K562 (cell line): Measurements from ENCODE around the gene CEL.

Source experiments
- BRF2 ChIP-seq: IDR thresholded peaks from 3 replicates; pipeline ENCODE4 v1.6.1; 2011; ENCODE audit warnings: borderline replicate concordance, mild to moderate bottlenecking; ENCODE audit not compliant: insufficient read length, insufficient read depth
- CBFB ChIP-seq: sonication (generic); formaldehyde crosslinking; IDR thresholded peaks from 2 replicates; pipeline ENCODE4 v1.4.0; 2020; ENCODE audit warnings: mild to moderate bottlenecking, missing genetic modification reagents
- ESRRA ChIP-seq: fragments of 450-650 bp; IDR thresholded peaks from 2 replicates; pipeline ENCODE4 v1.6.1; 2014; ENCODE audit warnings: low read depth, mild to moderate bottlenecking, moderate library complexity, borderline replicate concordance
- KLF6 ChIP-seq: fragments of 250-450 bp; sonication (Bioruptor Pico); IDR thresholded peaks from 2 replicates; pipeline ENCODE4 v1.4.0; 2020; ENCODE audit warnings: mild to moderate bottlenecking, moderate library complexity, borderline replicate concordance
- MTA2 ChIP-seq: fragments of 450-650 bp; IDR thresholded peaks from 2 replicates; pipeline ENCODE4 v1.6.1; 2016; ENCODE audit warnings: low read depth
- TEAD4 ChIP-seq, 2 experiments: sonication (generic) in 1 of 2; formaldehyde crosslinking in 1 of 2; IDR thresholded peaks; 2 replicates each; pipeline versions ENCODE4 v1.6.1 to v1.8.0; 2012 to 2022; ENCODE audit warnings: borderline replicate concordance in 1 of 2, inconsistent platforms in 1 of 2, low read length in 1 of 2, mild to moderate bottlenecking in 1 of 2, missing genetic modification reagents in 1 of 2
- TSC22D4 ChIP-seq: fragments of 450-650 bp; IDR thresholded peaks from 2 replicates; pipeline ENCODE4 v1.6.1; 2016; ENCODE audit warnings: missing genetic modification characterization, missing biosample characterization, control low read depth
- ZFX ChIP-seq: sonication (generic); formaldehyde crosslinking; IDR thresholded peaks from 2 replicates; pipeline ENCODE4 v1.8.0; 2022; ENCODE audit warnings: mild to moderate bottlenecking, missing genetic modification reagents, moderate library complexity
- ZNF23 ChIP-seq: fragments of 250-450 bp; sonication (Bioruptor Pico); IDR thresholded peaks from 2 replicates; pipeline ENCODE4 v1.4.0; 2020; ENCODE audit warnings: mild to moderate bottlenecking
- ZNF830 ChIP-seq: fragments of 250-450 bp; sonication (Bioruptor Pico); IDR thresholded peaks from 2 replicates; pipeline ENCODE4 v1.5.0; 2021; ENCODE audit warnings: mild to moderate bottlenecking
- TF ChIP-seq, protein P1 (sequence below): fragments of 450-650 bp; IDR thresholded peaks from 2 replicates; pipeline ENCODE4 v1.6.1; 2016; ENCODE audit warnings: missing biosample characterization, missing genetic modification characterization
- TF ChIP-seq, protein P2 (sequence below), 2 experiments: fragments of 450-650 bp; formaldehyde crosslinking in 1 of 2; IDR thresholded peaks; 2 replicates each; pipeline versions ENCODE4 v1.4.0 to v1.6.1; 2014 to 2020; ENCODE audit warnings: mild to moderate bottlenecking in 2 of 2, borderline replicate concordance in 1 of 2, low read depth in 1 of 2

DNA sequence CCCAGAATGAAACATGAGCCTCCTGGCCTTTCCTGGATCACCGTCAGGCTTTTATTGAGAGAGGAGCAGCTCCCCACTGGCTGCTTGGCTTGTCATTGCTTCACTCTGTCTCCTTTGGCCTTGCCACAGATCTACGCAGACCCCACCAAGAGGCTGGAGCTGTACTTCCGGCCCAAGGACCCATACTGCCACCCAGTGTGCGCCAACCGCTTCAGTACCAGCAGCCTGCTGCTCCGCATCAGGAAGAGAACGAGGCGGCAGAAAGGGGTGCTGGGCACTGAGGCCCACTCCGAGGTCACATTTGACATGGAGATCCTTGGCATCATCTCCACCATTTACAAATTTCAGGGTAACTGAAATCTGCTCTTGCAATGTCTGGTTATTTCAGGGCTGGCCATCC lies 19.8 kb upstream of the CEL start:
- TF ChIP-seq, protein P1, sequence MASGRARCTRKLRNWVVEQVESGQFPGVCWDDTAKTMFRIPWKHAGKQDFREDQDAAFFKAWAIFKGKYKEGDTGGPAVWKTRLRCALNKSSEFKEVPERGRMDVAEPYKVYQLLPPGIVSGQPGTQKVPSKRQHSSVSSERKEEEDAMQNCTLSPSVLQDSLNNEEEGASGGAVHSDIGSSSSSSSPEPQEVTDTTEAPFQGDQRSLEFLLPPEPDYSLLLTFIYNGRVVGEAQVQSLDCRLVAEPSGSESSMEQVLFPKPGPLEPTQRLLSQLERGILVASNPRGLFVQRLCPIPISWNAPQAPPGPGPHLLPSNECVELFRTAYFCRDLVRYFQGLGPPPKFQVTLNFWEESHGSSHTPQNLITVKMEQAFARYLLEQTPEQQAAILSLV (tag) = no peak
- TF ChIP-seq CBFB (CRISPR knock-in tag) (no peak), ESRRA (no peak), ZNF23 (CRISPR knock-in tag) (no peak), TEAD4 (IDR thresholded peaks at IDR 0.05; ENCODE audit: low read length) (no peak), TEAD4 (CRISPR knock-in tag; IDR thresholded peaks at IDR 0.05; ENCODE audit: borderline replicate concordance) (no peak), KLF6 (no peak), ZFX (CRISPR knock-in tag) (no peak), BRF2 (no peak), MTA2 (no peak), ZNF830 (no peak), TSC22D4 (no peak)
- TF ChIP-seq, protein P2, sequence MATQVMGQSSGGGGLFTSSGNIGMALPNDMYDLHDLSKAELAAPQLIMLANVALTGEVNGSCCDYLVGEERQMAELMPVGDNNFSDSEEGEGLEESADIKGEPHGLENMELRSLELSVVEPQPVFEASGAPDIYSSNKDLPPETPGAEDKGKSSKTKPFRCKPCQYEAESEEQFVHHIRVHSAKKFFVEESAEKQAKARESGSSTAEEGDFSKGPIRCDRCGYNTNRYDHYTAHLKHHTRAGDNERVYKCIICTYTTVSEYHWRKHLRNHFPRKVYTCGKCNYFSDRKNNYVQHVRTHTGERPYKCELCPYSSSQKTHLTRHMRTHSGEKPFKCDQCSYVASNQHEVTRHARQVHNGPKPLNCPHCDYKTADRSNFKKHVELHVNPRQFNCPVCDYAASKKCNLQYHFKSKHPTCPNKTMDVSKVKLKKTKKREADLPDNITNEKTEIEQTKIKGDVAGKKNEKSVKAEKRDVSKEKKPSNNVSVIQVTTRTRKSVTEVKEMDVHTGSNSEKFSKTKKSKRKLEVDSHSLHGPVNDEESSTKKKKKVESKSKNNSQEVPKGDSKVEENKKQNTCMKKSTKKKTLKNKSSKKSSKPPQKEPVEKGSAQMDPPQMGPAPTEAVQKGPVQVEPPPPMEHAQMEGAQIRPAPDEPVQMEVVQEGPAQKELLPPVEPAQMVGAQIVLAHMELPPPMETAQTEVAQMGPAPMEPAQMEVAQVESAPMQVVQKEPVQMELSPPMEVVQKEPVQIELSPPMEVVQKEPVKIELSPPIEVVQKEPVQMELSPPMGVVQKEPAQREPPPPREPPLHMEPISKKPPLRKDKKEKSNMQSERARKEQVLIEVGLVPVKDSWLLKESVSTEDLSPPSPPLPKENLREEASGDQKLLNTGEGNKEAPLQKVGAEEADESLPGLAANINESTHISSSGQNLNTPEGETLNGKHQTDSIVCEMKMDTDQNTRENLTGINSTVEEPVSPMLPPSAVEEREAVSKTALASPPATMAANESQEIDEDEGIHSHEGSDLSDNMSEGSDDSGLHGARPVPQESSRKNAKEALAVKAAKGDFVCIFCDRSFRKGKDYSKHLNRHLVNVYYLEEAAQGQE (IDR thresholded peaks at IDR 0.05; ENCODE audit: borderline replicate concordance) = no peak
- TF ChIP-seq, protein P2 (CRISPR knock-in tag; IDR thresholded peaks at IDR 0.05; ENCODE audit: low read depth) = no peak
